Activated CD8-positive, alpha-beta memory T cell treated with anti-CD3 and anti-CD28 coated beads for 24 hours (primary cell): ENCODE data around the gene SLC36A1.
"Not testable (repeated sequence)": the region's sequence is repeated elsewhere in the genome, so short reads cannot be mapped to it uniquely, and the experiment has no call there.

ENCODE experiments used
- DNase-seq: peaks from one replicate; pipeline ENCODE4 v3.0.0-alpha.2; 2020

The SLC36A1 gene

DNA sequence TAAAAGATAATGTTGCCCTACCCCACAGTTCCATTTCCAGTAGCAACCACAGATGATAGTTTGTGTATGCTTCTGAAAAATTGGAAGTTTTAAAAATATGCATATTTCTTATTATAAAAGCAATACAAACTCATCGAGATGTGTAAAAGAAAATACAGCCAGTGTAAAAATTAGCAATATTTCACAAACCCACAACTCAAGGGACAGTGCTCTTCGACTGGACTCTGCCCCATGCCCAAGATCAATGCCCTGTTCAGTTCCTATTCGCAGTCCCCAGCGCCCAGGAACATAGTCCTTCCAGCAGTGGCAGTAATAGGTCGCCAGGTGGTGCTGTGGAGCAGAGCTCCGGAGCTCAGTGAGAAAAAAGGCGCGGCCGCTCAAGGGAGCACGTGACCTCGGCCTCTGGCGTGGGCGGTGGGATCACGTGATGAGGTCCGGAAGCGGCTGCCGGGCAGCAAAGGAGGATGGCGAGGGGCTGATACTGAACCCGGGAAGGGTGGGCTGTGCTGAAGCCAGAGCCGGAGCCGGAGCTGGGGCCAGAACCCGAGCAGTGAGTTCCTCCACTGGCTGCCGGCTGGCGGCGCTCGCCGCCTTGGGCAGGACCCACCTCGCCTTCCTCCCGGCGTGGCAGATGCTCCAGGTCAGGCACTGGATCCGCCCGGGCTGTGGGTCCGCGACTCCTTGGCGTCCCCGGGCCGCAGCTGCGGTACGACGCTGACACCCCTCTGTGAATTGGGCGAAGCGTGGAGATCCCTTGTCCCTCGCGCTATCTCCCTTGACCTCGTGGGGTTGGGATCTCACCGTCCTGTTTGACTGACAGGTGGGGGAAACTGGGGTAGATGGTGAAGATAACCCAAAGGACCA, at the start of gene SLC36A1:
TSS of gene SLC36A1 (plus strand) at position 430 of the 864 bp plus-strand sequence. CDS start 11,190 bp downstream, outside the sequence.
- DNase-seq = peak; percentile 99

DNA sequence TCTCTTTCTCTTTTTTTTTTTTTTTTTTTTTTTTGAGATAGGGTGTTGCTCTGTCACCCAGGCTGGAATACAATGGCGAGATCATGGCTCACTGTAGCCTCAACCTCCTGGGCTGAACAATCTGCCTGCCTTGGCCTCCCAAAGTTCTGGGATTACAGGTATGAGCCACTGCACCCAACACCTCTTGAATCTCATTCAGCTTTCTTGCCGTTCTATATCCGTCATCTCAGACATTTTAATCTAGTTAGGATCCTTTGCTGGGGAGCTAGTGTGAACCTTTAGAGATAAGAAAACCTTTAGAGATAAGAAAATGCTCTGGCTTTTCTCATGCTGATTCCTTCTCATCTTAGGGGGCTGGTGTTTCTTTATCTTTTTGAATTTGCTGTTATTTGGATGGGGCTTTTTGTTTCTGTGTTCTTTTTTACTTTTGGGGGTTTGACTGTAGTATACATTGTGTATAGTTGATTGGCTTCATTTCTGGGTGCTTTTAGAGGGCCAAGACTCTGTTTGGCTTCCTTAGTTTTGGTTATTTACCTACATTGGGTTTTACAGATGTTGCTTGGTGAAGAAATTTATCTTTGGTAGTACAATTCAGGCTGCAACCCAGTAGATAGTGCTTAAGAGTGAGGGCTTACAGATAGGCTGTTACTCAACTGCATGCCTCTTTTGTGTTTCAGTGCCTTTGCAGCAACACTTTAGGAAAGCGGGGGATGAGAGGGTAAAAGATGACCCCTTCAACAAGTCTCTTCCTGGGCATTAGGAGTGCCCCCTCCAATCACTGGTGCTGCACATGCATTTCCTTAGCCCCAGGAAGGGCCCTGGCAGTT, 41.9 kb upstream of the SLC36A1 start:
- no peak for DNase-seq

DNA sequence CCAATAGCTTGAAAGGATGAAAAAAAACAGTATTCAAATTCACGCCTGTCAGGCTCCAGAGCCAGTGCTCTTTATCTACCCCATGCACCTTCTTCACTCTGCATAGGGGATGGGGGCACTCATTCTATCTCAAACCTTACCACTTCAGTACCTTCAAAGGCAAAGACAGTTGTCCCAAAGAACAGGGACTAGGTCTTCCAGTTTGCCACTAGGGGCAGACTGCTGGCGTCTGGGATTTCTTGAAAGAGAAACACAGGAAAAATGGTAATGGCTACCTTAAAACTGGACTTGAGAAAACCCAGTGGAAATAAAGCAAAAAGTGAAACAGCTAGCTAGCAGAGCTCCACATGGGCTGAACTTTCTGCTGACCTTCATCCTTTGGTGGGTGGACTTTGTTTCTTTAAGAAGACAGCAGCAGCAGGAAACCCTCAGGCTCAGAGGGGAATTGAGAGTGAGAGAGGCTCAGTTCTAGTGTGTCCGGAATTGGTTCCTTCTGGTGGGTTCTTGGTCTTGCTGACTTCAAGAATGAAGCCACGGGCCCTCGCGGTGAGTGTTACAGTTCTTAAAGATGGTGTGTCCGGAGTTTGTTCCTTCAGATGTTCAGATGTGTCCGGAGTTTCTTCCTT, 41.0 kb upstream of the SLC36A1 start:
- no peak for DNase-seq

DNA sequence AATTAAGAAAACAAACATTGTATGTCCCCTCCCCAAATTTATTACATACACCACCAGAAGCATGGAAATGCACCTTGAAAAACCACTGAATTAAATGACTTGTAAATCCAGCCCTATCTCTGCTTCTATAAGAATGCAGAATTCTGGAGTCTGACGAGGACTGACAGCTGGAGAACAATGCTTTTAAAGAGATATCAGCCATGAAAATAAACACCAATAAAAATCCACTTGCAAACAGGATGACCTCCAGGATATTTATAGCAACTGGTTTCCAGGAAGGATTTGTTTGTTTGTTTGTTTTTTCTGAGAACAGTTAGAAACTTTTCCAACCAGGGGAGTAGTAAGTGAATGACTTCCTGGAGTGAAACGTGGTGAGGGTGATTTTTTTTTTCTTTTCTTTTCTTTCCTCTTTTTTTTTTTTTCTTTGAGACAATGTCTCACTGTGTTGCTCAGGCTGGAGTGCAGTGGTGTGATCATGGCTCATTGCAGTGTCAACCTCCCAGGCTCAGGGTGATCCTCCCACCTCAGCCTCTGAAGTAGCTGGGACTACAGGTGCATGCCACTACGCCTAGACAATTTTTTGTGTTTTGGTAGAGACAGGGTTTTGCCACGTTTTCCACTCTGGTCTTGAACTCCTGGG, 38.7 kb upstream of the SLC36A1 start:
- DNase-seq = no peak

DNA sequence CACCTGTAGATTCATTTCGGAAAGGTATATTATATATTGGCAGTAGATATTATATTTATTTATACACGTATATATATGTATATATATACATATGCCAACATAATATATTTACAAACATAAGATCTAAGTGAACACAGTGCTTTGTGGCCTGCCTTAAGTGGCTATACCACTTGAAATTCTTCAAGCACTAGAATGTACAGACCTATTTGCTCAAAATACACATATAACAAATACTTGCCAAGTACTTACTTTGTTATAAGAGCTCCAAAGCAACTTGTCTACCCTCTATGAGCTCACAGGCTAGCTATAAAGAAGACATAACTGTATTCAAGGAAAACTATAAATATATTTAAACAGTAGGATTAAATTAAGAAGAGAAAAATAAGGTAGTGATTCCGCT, 33.6 kb upstream of the SLC36A1 start:
- no peak for DNase-seq

DNA sequence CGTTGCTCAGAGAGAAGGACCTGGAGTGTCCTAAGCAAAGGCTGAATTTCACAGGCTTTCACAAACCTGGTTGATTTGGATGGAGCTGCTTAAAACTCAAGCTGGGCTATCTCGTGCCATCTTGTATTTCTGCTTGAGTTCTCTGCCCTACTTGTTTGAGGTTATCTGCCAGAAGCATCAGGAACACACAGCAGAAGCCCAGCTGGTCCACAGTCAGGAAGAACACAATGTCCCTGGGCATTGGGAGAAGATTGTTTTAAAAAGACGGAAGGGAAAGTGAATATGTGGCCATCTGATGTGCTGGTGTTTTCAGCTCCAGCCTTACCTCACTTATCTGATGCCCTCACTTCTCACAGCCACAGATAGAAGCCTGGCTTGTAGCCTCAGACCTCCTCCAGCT, 32.9 kb upstream of the SLC36A1 start:
- no peak for DNase-seq

DNA sequence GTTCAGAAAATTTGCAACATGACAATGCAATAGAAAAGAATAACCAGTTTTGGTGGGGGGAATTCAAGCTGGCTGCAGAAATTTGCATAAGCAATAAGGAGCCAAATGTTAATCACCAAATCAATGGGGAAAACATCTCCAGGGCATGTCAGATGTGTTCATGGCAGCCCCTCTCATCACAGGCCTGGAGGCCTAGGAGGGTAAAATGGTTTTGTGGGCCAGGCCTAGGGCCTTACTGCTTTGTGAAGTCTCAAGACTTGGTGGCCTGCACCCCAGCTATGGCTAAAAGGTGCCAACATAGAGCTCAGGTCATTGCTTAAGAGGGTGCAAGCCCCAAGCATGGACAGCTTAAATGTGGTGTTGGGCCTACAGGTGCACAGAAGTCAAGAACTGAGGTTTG, 29.7 kb upstream of the SLC36A1 start:
- no peak for DNase-seq

DNA sequence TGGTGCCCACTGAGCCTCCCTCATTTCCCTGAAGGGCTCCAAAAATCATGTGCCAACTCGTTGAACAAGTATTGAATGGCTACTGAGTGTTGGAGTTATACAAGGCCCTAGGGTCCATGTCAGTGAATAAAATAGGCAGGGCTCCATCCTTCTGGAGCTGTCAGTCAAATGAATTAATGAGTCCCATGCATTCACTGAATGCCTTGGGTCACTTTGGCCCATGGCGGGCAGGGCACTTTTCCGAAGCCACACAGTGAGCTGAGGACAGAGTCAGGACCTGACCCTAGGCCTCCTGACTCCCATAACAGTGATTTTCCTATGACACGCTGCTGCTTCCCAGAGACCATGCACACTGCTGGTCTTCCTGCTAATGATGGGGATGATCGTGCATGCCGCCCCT, 27.3 kb upstream of the SLC36A1 start:
- no peak for DNase-seq

DNA sequence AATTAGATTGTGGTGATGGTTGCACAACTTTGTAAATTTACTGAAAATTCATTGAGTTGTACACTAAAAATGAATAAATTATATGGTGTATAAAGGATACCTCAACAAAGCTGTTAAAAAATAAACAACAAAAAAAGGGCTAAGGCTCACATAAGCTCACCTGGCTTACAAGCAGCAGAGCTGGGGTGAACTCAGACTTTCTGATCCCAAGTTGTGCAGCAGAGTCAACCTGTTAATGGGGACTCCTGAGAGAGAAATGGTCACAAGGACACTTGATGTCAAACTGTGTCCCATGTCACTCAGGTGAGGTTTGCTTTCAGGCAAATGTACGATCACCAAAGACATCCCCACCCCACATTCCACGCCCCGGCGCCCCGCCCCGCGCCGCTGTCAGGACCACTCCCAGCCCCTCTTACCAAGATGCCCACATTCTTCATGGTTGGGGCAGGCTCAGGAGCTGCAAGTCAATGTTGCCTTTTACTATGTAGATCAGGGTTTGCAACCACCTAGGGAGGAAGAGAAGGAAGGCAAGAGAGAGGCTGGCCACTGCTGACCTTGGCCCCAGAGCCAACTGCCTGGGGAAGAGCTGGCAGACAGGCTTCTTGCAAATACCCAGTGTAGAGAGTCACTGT, 22.4 kb upstream of the SLC36A1 start:
- DNase-seq = no peak

DNA sequence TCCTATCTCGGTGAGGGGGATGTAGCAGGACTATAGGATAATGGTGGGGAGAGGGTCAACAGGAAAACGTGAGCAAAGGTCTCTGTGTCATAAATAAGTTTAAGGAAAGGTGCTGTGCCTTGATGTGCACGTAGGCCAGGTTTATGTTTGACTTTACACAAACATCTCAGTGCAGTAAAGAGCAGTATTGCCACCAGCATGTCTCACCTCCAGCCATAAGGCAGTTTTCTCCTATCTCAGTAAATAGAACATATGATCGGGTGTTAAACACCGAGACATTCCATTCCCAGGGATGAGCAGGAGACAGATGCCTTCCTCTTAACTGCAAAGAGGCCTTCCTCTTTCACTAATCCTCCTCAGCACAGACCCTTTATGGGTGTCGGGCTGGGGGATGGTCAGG, 21.1 kb upstream of the SLC36A1 start:
- DNase-seq = not testable (repeated sequence)

DNA sequence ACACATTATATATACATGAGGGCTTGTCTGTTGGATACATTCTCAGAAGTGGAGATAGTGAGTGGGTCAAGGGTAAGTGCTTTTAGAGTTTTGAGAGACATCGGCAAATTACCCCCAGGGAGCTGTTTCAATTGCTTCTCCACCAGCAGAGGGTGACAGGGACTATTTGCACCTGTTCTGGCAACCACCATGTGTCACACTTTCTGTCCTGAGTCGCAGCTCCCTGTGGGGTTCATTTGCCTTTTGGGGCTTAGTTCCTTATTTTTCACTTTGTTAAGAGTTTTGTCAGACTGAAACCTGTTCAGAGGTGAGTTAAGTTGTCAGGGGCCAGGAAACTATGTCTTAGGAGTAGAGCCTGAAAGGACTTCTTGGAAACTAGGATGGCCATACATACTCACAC, 20.1 kb upstream of the SLC36A1 start:
- DNase-seq = no peak

DNA sequence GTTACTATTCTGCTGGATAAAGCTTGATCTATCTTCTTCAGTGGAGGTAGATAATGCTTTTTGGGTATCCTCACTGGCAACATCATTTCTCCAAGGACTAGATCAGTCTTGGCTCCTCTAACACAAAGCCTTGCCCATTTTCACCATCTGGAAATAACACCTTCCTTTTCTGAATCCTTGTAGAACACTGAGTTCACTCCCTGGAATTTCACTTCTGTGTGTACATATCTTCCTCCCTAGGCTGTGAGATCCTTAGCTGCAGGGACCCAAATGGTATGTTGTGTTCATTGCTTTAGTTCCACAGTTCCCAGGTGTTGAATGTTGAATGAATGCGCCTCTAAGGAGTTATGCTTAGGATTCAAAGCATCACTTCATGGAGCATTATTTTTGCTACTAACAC, 16.7 kb upstream of the SLC36A1 start:
- DNase-seq = no peak

DNA sequence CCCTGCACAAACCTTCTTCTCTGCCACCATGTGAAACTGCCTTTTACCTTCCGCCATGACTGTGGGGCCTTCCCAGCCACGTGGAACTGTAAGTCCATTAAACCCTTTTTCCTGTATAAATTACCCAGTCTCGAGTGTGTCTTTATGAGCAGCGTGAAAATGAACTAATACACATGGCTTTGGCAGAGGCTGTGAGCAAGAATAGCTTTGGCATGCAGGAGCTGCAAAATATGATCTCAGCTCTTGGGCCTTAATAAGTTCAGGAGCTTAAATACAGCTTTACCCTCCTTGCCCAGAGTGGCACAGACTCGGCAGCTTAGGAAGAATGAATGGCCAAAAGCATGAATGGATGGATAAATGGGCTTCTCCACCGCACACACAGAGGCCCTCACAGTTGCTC, 15.7 kb upstream of the SLC36A1 start:
- no peak for DNase-seq

DNA sequence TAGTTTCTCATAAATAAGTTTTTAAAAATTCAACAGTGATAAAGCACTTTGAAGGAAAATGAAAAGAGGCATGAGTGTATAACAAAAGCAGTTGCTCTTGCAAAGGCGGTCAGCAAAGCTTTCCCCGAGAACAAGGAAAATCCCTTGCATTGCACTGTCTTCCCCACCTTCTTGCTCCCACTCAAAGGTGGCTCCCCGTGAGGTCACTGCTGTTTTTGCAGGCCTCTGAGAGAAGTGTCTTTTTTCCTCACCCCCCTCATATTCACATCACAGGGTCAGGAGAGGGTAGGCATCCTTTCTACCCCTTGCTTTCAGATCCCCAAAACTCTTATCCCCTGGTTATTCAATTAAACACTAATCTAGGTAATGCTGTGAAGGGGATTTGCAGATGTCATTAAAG, 15.2 kb upstream of the SLC36A1 start:
- DNase-seq = no peak

DNA sequence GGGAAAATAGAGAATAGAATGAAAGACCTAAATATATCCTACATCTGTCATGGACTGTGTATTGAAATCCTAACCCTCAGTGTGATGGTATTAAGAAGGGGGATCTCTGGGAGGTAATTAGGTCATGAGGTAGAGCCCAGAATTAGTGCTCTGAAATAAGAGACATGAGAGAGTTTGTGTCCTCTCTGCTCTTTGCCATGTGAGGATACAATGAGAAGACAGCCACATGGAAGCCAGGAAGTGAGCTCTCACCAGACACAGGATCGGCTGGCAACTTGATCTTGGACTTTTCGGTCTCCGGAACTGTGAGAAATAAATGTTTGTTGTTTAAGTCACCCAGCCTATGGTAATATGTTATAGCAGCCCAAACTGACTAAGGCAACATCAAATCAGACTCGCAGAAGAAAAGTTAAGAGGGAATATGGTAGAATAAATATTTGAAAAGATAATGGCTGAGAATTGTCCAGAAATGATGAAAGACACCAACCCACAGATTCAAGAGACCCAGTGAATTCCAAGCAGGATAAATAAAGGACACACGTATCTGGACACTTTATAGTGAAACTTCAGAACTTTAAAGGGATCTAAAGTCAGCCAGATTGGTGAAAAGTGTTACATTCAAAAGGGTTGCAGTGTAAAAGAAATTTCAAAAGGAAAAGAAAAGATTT, 12.7 kb upstream of the SLC36A1 start:
- DNase-seq = no peak

DNA sequence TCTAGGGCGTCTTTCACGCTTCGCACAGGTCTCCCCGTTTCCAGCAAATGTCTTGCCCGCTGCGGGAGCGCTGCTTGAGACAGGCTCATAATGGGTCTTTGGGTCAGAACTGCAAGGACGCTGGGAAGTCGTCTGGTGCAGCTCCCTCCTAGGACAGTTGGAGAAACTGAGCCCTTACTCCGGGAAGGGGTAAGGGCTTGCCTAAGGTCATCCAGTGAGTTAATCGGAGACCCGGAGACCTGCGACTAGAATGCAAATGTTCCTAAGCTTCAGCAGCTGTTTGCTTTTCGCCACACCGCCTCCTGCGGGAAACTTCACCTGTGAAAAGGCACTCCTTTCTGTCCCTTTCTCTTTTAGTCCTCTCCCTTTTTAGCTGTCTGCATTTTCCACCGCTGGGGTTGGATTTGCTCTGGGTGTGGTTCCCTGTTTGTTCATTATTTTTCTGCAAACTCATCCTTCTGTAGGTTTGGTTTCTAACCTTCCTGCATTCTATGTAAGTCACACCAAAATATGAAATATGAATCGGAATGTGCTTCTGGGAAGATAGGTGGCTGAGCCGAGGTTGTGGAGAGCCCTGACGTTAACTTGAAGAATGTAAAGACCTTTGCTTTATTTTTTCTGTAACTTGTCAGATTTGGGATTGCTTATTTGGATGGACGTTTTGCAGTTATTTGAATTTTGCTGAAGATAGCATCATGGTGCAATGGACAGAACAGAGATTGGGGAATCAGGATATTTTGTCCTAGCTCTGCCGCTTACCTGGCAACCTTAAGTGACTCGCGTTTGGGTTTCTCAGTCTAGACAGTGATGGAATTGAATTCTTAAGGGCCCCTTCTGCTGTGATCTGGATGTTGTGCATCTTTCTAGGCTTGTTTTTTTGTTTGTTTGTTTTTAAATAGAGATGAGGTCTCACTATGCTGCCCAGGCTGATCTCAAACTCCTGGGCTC, 909 bp downstream of the SLC36A1 start:
- no peak for DNase-seq

DNA sequence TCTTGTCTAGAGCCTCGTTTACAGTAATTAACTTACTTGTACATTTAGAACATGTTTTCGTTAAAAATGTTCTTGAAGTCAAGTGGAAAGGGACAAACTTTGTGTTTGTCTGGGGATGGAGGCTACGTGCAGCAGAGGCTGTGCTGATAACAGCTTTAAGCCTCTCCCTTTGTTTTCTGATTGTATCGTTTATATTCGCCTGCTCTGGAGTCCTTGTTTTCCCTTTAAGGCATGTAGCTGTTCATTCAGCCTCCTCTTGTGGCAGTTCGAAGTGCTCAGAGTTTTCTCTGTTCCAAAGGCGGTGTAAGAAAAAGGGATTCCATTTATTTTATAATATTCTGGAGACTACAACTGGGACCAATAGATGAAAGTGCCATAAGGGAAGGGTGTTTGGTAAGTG, 1.9 kb downstream of the SLC36A1 start:
- DNase-seq = no peak

DNA sequence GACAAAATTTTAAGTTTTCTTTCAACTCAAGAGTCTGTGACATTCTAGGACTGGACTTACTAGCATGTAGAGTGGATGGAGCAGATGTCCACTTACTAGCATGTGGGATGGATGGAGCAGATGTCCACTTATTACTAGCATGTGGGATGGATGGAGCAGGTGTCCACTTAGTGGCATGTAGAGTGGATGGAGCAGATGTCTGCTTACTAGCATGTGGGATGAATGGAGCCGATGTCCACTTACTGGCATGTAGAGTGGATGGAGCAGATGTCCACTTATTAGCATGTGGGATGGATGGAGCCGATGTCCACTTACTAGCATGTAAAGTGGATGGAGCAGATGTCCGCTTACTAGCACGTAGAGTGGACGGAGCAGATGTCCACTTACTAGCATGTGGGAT, 2.4 kb downstream of the SLC36A1 start:
- no peak for DNase-seq

DNA sequence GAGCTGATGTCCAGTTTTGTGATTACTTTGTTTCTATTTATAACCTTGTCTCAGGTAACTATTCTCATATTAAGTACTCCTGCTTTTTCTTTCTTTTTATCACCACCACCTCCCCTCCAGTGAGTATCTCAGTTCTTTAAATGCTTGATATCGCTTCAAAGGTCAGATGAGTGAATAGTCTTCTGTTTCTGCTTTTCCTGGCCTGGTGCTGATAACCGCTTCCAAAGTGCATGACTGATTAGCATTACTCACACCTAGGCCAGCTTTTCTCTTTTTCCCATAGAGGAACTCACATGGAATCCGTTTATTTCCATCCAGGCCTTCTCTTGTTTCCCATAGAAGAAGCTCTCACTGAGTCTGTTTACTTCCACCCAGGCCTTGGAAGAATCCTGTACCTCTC, 3.2 kb downstream of the SLC36A1 start:
- DNase-seq = no peak

DNA sequence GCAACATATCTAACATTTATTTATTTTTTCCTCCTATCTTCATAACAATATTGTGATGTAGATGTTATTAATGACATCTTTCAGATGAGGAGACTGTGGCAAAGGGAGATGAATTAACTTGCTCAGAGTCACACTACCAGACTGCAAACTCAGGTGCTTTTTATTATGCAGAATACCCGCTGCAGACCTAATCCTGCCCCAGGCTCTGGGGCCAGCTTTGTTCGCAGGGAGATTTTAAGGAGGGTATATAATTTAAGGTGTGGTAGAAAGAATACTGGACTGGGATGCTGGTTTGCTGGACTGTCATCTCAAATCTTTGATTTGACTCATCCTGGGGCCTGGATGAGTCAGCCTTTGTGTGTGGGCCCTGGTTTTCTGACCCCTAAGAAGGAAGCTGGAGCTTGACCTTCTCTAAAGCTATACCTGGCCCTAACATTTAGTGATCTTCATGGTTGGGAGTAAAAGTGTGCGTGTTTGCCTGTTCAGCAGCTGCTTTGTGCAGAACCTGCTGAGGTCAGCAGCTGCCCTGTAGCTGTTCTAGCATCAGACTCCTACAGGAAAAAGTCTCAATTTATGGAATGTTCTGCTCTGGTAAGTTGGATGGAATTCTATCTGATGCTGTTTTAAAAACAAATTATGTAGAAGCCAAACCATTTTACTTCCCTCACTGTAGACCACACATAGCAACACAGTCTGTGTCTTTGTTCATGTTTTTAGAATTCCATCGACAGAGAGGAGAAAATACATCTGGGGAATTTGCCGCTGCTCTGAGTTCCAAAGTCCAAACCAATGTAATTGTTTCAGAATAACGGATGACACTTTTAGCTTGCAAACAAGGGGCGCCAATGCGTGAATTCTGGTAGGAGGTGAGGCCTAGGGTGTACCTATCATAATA, 4.5 kb downstream of the SLC36A1 start:
- DNase-seq = no peak
